NCI-H187 (cell line): ENCODE measurements around the gene GPAT3.

Experiments
- DNase-seq, 2 experiments: peaks; one replicate each; lab custom pipeline; 2025; lab: John Stamatoyannopoulos, UW

The GPAT3 gene

DNA sequence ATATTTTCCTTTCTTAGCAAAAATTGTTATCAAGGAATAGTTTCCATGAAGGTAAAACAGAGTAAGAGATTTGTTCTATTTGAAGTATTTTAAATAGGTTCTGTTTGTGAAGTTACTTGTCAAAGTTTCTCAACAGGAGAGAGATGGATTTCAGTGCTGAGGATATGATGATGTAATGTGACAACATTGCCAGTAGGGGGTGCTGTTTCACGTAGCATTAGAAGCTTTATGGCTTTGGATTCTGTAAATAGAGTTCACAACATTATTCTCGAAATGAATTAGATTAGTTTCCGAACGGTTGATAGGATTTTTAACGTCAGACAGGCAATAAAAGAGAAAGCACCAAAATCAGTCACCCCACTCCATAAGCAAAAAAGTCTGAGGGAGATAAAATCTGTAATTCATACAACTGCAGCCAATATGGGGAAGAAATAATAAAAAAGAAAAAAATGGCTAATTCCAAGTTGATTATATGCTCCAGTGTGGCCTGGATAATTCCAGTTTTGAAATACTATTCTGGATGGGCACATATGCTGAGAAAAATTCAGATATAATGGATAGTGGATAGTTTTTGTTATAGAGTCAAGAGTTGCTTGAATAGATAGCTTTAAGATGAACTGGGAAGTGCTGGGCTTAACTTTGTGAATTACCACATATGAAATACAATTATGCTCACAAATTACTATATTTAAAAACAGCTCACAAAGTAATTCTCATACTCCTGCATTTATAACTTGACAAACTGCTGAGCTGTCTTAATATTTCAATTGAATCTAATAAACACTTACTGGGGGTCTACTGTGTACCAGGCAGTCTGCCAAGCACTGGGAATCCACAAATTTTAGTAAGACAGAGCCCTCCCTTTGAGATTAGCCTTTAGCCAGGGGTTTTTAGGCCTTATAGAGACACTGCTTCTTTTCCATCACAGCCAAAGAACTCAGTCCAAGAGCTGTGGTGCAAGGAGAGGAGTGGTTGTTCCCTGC is 109.1 kb downstream of the GPAT3 start:
- peak in 1 of 2 experiments; percentile 4 for DNase-seq

DNA sequence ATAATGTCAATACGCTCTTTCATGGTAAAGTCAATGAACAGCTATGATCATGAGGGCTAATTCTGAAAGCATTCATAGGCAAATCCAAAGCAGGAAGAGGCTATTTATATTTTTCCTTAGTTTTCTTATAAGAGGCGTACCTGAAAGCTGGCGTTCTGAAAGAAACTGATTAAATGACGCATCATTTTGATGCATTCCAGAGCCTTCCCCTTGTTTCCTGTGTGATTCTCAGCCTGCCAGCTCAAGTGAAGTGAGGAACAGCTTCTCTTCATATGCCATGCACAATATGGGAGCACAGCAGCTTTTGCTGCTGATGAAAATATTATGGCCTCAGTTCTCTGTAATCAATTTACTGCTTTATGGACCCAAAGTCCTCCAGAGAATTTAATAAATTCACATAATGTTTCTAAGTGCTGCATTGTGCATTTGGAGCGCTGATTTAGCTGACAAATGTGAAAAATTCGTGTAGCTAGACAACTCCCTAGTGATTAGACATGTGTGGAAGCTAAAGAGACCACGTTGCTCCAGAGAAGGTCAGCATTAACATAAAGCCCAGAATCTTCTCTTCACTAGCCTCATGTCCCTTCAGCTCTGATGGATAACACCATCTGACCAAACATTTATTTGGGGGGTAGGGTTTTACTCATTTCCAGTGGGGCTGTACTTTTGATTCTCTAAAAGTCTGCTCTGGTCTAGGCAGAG is 110.8 kb downstream of the GPAT3 start:
- no peak for DNase-seq

DNA sequence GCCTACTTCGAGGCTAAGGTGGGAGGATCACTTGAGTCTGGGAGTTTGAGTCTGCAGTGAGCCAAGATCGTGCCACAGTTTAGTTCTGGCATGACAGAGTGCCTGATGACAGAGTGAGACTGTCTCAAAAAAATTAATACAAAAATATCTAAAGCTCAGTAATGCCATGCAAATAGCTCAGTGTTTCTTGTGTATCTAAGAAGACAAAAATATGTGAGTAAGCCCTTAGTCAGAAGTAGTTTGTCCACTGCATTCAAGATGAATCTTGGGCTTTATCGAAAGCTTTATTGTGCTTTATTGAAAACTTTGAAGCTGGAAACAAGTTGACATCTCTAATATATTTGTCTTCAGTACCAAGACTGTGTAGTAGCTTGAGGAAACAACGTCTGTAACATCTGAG is 115.9 kb downstream of the GPAT3 start:
- DNase-seq: no peak
